DND-41 (cell line): ENCODE data around the gene CCDC106.

Experiments
- ATAC-seq: fragments of 200-7000 bp; cut with Tn5 transposase; 3 replicates; pipeline ENCODE4 v1.9.1; 2021; ENCODE audit warnings: low read depth; ENCODE audit not compliant: insufficient read depth
- DNase-seq: peaks from one replicate; pipeline ENCODE4 v3.0.0-alpha.2; 2020
- H2AFZ ChIP-seq: 2 replicates; pipeline ENCODE4 v1.6.0; 2012; ENCODE audit warnings: low read depth, low read length
- H3K27ac ChIP-seq: 2 replicates; pipeline ENCODE4 v1.5.1; 2012; ENCODE audit warnings: low read length, inconsistent platforms
- H3K27me3 ChIP-seq: fragments of 200-600 bp; sonication (generic); 2 replicates; pipeline ENCODE4 v1.6.0; 2012; ENCODE audit warnings: low read length, mild to moderate bottlenecking, inconsistent platforms; ENCODE audit not compliant: insufficient read depth, poor library complexity
- H3K36me3 ChIP-seq: 2 replicates; pipeline ENCODE4 v1.5.1; 2012; ENCODE audit warnings: low read length, inconsistent platforms; ENCODE audit not compliant: insufficient read depth
- H3K4me1 ChIP-seq: 2 replicates; pipeline ENCODE4 v1.5.1; 2012; ENCODE audit warnings: mild to moderate bottlenecking, low read length; ENCODE audit not compliant: insufficient read depth
- H3K4me2 ChIP-seq: 2 replicates; pipeline ENCODE4 v1.6.0; 2012; ENCODE audit warnings: mild to moderate bottlenecking, moderate library complexity, low read length, inconsistent platforms; ENCODE audit not compliant: insufficient read depth
- H3K4me3 ChIP-seq, 2 experiments: fragments of 200-600 bp in 1 of 2; shearing (Covaris generic) in 1 of 2; 2 replicates each; pipeline ENCODE4 v1.5.1; 2012 to 2016; ENCODE audit warnings: inconsistent platforms in 2 of 2, low read length in 2 of 2, mild to moderate bottlenecking in 2 of 2, low read depth in 1 of 2, moderate library complexity in 1 of 2
- H3K79me2 ChIP-seq: 2 replicates; pipeline ENCODE4 v1.6.0; 2012; ENCODE audit warnings: low read length, inconsistent platforms; ENCODE audit not compliant: insufficient read depth
- H3K9ac ChIP-seq: 2 replicates; pipeline ENCODE4 v1.6.0; 2012; ENCODE audit warnings: low read depth, mild to moderate bottlenecking, inconsistent platforms, low read length, moderate library complexity
- H3K9me3 ChIP-seq: 2 replicates; pipeline ENCODE4 v1.5.1; 2012; ENCODE audit warnings: low read length, moderate library complexity, mild to moderate bottlenecking, inconsistent platforms; ENCODE audit not compliant: insufficient read depth, severe bottlenecking
- H4K20me1 ChIP-seq: 2 replicates; pipeline ENCODE4 v1.6.0; 2012; ENCODE audit warnings: low read length; ENCODE audit not compliant: insufficient read depth
- EZH2 ChIP-seq: IDR thresholded peaks from 3 replicates; pipeline ENCODE4 v1.6.1; 2012; ENCODE audit warnings: borderline replicate concordance, low read depth, mild to moderate bottlenecking, moderate library complexity, low read length, inconsistent platforms; ENCODE audit not compliant: severe bottlenecking
- TF ChIP-seq, protein P1 (sequence below): IDR thresholded peaks from 2 replicates; pipeline ENCODE4 v1.5.1; 2012; ENCODE audit warnings: borderline replicate concordance, low read length, moderate library complexity, mild to moderate bottlenecking; ENCODE audit not compliant: poor library complexity, severe bottlenecking; ENCODE audit errors: extremely low read depth

Gene CCDC106

DNA sequence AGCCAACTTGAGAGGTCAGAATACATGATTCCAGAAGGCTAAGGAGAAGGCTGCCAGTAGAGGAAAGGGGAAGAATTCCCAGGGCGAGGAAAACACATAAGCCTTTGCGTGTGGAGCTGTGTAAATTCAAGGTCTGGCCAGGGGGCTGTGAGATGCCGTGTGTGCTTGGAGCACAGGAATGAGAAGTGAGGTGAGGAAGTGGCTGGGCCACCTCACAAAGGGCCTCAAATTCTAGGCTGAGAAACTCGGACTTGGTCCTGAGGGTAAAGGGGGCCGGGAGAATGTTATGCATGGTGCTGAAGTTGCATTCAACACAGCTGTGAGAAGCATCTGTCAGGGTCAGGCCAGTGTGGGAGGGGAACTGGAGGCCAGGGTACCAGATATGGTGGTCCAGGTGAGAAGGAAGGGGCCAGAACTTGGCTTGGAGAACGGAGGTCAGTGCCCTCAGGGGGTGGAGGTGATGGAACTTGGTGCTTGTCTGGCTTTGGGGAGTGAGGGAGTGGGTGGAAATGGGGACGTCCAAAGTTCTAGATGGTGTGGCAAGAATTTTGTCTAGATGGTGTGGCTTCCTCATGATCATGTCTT, 12.1 kb upstream of the CCDC106 start:
- Histone ChIP-seq H3K4me2 (peak overlapping the region; percentile 94), H3K9ac (peak overlapping the region; percentile 89), H3K27me3 (no peaks in the 10 kb centered on the region), H3K4me1 (peaks cover 65% of the 10 kb centered on the region), H3K79me2 (peaks cover 55% of the 10 kb centered on the region), H3K27ac (peak overlapping the region; percentile 91), H4K20me1 (peaks cover 15% of the 10 kb centered on the region), H2AFZ (no peak overlapping the region), H3K9me3 (no peaks in the 10 kb centered on the region), H3K4me3 (peak overlapping the region; percentile 87 to 94), H3K36me3 (peaks cover 3% of the 10 kb centered on the region)
- TF ChIP-seq EZH2 = no peak
- TF ChIP-seq, protein P1, sequence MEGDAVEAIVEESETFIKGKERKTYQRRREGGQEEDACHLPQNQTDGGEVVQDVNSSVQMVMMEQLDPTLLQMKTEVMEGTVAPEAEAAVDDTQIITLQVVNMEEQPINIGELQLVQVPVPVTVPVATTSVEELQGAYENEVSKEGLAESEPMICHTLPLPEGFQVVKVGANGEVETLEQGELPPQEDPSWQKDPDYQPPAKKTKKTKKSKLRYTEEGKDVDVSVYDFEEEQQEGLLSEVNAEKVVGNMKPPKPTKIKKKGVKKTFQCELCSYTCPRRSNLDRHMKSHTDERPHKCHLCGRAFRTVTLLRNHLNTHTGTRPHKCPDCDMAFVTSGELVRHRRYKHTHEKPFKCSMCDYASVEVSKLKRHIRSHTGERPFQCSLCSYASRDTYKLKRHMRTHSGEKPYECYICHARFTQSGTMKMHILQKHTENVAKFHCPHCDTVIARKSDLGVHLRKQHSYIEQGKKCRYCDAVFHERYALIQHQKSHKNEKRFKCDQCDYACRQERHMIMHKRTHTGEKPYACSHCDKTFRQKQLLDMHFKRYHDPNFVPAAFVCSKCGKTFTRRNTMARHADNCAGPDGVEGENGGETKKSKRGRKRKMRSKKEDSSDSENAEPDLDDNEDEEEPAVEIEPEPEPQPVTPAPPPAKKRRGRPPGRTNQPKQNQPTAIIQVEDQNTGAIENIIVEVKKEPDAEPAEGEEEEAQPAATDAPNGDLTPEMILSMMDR = no peak
- ATAC-seq (no peak), DNase-seq (no peak)

DNA sequence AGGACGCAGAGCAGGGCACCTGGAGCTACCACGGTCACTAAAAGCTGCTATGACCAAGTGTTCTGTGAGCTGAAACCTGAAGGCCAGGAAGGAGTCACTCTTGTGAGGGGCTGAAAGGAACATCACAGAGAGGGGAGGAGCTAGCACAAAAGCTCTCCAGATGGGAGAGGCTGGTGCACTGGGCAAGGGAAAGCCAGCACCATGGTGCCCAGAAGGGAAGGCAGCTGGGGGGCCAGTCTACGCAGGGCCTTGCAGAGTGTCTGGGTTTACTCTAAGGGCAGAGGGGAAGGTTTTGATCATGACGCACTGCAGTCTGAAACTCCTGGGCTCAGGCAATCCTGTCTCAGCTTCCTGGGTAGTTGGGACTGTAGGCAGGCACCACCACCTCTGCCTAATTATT, 11.3 kb upstream of the CCDC106 start:
- Histone ChIP-seq H2AFZ (no peak overlapping the region), H3K79me2 (peaks cover 63% of the 10 kb centered on the region), H3K4me2 (peak overlapping the region; percentile 94), H3K9ac (peak overlapping the region; percentile 89; the same call in 1 of the 2 replicates), H3K36me3 (peaks cover 3% of the 10 kb centered on the region), H3K27me3 (no peaks in the 10 kb centered on the region), H3K27ac (no peak overlapping the region), H4K20me1 (peaks cover 19% of the 10 kb centered on the region), H3K4me3 (peak overlapping the region in 1 of 2 experiments; percentile 87; a peak in 2 of 4 replicates), H3K9me3 (no peaks in the 10 kb centered on the region), H3K4me1 (peaks cover 65% of the 10 kb centered on the region)
- DNase-seq = no peak
- TF ChIP-seq EZH2 = no peak
- TF ChIP-seq, protein P1 = no peak
- no peak for ATAC-seq

DNA sequence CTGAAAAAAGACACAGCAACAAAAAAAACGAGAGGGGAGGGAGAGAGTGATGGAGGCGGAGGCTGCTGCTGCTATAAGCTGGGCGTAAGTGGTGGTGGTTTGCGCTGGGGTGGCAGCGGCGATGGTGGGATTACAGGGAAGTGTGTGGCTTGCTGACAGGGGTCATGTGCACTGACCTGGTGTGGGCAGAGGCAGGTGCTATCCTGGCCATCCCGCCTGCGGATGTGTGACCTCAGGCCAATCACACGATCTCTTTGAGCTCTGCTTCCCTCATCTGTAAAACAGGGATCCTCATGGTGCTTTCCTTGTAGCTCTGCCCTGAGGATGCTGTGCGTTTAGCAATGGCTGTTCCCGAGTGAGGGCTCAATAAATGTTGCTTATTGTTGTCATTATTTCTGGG, 10.5 kb upstream of the CCDC106 start:
- Histone ChIP-seq H3K79me2 (peaks cover 71% of the 10 kb centered on the region), H2AFZ (no peak overlapping the region), H3K9ac (no peak overlapping the region), H4K20me1 (peaks cover 19% of the 10 kb centered on the region), H3K36me3 (peaks cover 3% of the 10 kb centered on the region), H3K27ac (no peak overlapping the region), H3K4me1 (peaks cover 67% of the 10 kb centered on the region), H3K4me2 (peak overlapping the region; percentile 13), H3K9me3 (no peaks in the 10 kb centered on the region), H3K27me3 (no peaks in the 10 kb centered on the region), H3K4me3 (no peak overlapping the region)
- TF ChIP-seq, protein P1 = no peak
- TF ChIP-seq EZH2 = no peak
- ATAC-seq (no peak), DNase-seq (no peak)
